OCI-LY3 (cell line): ENCODE results near the gene PHF21B.

Experiments used
- H2AFZ ChIP-seq: fragments of 200-600, 300-600 bp; shearing (Covaris generic); 2 replicates; pipeline ENCODE4 v1.6.0; 2014; ENCODE audit warnings: antibody characterized with exemption, low read depth, low read length
- H3K27ac ChIP-seq: fragments of 200-600, 300-600 bp; sonication (generic); 2 replicates; pipeline ENCODE4 v1.5.1; 2014; ENCODE audit warnings: mild to moderate bottlenecking, low read length, moderate library complexity, mixed read lengths
- H3K27me3 ChIP-seq: fragments of 200-600, 300-600 bp; sonication (generic); 2 replicates; pipeline ENCODE4 v1.6.1; 2014; ENCODE audit warnings: low read depth, low read length, mixed read lengths
- H3K36me3 ChIP-seq: fragments of 200-600, 300-600 bp; sonication (generic); replicated peaks from 2 replicates; pipeline ENCODE3; 2014; ENCODE audit warnings: low read depth, low read length, mixed read lengths
- H3K4me1 ChIP-seq: fragments of 300-600, 200-600 bp; sonication (generic); 2 replicates; pipeline ENCODE4 v1.6.1; 2014; ENCODE audit warnings: low read length, mixed read lengths
- H3K4me2 ChIP-seq: fragments of 200-600, 300-600 bp; sonication (generic); 2 replicates; pipeline ENCODE4 v1.6.1; 2014; ENCODE audit warnings: low read length, mixed read lengths
- H3K4me3 ChIP-seq: fragments of 300-600, 200-600 bp; sonication (generic); 2 replicates; pipeline ENCODE4 v1.5.1; 2014; ENCODE audit warnings: antibody characterized with exemption, mild to moderate bottlenecking, low read length, moderate library complexity
- H3K79me2 ChIP-seq: fragments of 300-600, 200-600 bp; shearing (Covaris generic); 2 replicates; pipeline ENCODE4 v1.6.1; 2014; ENCODE audit warnings: mild to moderate bottlenecking, low read length, mixed read lengths
- H3K9ac ChIP-seq: fragments of 300-600, 200-600 bp; shearing (Covaris generic); 2 replicates; pipeline ENCODE4 v1.6.0; 2014; ENCODE audit warnings: mild to moderate bottlenecking, low read length, moderate library complexity
- H3K9me3 ChIP-seq: fragments of 200-600, 300-600 bp; shearing (Covaris generic); 2 replicates; pipeline ENCODE4 v1.6.1; 2014; ENCODE audit warnings: low read length, mixed read lengths; ENCODE audit not compliant: insufficient read depth
- H4K20me1 ChIP-seq: fragments of 200-600, 300-600 bp; sonication (generic); 2 replicates; pipeline ENCODE4 v1.6.1; 2016; ENCODE audit warnings: low read length, mixed read lengths; ENCODE audit not compliant: insufficient read depth
- CTCF ChIP-seq: fragments of 200-600, 300-600 bp; sonication (generic); IDR thresholded peaks from 2 replicates; pipeline ENCODE4 v1.5.1; 2014; ENCODE audit warnings: antibody characterized with exemption, low read length, low read depth
- EZH2phosphoT487 ChIP-seq: fragments of 200-600 bp; shearing (Covaris generic); IDR thresholded peaks from 2 replicates; pipeline ENCODE4 v1.6.1; 2018; ENCODE audit warnings: antibody characterized with exemption, mixed run types, low read depth

Gene PHF21B

DNA sequence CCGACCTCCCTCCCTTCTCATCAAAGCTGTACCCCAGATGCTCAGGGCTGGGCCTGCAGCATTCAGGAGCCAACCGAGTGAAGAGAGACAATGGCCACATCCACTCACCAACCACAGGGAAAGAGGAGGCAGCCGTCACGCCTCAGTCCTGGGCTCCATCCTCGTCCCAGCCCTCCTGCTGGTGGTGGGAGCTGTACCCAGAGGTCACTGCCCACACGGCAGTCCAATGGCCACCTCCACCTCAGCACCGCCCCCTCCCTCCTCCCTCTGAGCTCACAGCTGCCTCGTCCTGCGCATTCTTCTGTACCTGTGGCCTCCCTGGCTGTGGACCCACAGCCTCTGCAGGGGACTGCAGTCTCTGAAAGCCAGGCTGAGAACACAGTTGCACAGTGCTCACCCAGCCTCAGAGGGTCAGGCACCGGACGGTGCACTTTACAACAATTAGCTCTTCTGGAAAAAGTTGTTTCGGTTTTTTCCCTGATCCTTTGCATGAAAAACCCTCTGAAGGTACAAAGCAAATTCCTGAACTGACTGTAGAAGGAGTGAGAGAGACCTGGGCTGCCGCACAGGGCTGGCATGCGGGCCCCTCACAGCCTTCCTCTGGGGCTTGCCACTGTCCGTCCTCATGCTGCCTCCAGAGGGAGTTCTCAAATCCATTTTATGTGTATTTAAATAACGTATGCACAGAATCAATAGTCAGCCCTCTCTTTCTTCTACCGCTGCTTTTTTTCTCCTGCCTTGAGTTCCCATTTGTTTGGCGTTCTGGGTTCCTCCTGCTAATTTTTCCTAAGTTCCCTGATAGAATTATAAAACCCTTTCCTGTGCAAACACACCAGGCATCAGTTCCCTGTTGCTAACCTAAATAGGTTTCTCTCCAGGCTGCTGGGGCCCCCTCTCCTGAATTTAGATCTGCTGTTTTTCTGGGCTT lies 52.7 kb downstream of the PHF21B start:
- H2AFZ ChIP-seq: no peak overlapping the region
- no peaks in the 10 kb centered on the region for H3K9me3 ChIP-seq
- H3K9ac ChIP-seq: no peak overlapping the region
- no peak overlapping the region for H3K4me2 ChIP-seq
- TF ChIP-seq CTCF: 0 out of 2 replicates have a peak, but pooled peaks have one; percentile 10
- TF ChIP-seq EZH2phosphoT487: no peak
- H3K79me2 ChIP-seq: peaks cover 13% of the 10 kb centered on the region; the same call in 1 of the 2 replicates
- peaks cover 42% of the 10 kb centered on the region; the same call in 1 of the 2 replicates for H4K20me1 ChIP-seq
- H3K27ac ChIP-seq: no peak overlapping the region
- no peaks in the 10 kb centered on the region for H3K27me3 ChIP-seq
- no peak overlapping the region for H3K4me3 ChIP-seq
- H3K4me1 ChIP-seq: peaks cover 35% of the 10 kb centered on the region
- no peaks in the 10 kb centered on the region for H3K36me3 ChIP-seq

GRCh38 chr22:44955102-44955501 lies 54.7 kb downstream of the PHF21B start:
- TF ChIP-seq CTCF (no peak), EZH2phosphoT487 (no peak)
- H3K79me2 ChIP-seq: peaks cover 23% of the 10 kb centered on the region
- peak overlapping the region; percentile 63 for H3K4me2 ChIP-seq
- no peaks in the 10 kb centered on the region for H3K27me3 ChIP-seq
- H4K20me1 ChIP-seq: peaks cover 41% of the 10 kb centered on the region
- no peak overlapping the region for H2AFZ ChIP-seq
- 0 out of 2 replicates have a peak, but pooled peaks cover 4% of the 10 kb centered on the region for H3K9me3 ChIP-seq
- H3K27ac ChIP-seq: no peak overlapping the region; the same call in 1 of the 2 replicates
- H3K4me1 ChIP-seq: peaks cover 35% of the 10 kb centered on the region
- peaks cover 5% of the 10 kb centered on the region for H3K36me3 ChIP-seq
- H3K9ac ChIP-seq: no peak overlapping the region
- peak overlapping the region; percentile 50; the same call in 1 of the 2 replicates for H3K4me3 ChIP-seq

DNA sequence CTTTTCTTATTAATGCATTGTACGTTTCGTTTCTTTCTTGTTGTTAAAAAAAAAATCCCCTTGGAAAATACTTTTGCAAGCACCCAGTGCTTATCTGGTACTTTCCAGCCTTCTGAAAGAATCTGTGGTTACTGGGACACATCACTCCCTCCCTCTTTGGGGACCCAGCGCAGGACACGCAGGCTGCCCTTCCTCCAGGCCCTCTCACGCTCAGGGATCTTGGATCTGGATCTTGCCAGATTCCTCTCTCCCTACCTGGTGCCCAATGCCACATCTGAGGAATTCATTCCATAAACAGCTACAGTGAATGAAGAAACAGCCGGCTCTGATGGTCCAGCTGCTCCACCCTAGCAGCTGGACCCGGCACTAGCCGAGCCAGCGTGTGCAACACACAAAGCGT lies 55.7 kb downstream of the PHF21B start:
- Histone ChIP-seq H3K9me3 (0 out of 2 replicates have a peak, but pooled peaks cover 4% of the 10 kb centered on the region), H3K4me3 (peak overlapping the region; percentile 50), H2AFZ (no peak overlapping the region), H3K4me1 (peaks cover 35% of the 10 kb centered on the region), H3K4me2 (peak overlapping the region; percentile 63), H3K9ac (no peak overlapping the region), H3K79me2 (peaks cover 23% of the 10 kb centered on the region), H4K20me1 (peaks cover 39% of the 10 kb centered on the region), H3K27ac (no peak overlapping the region), H3K36me3 (peaks cover 5% of the 10 kb centered on the region), H3K27me3 (no peaks in the 10 kb centered on the region)
- no peak for TF ChIP-seq EZH2phosphoT487
- TF ChIP-seq CTCF: no peak
